Neural cell (in vitro differentiated cells): ENCODE results near the gene STK17B.

ENCODE experiments used
- EP300 ChIP-seq: fragments of 450-650 bp; conservative IDR thresholded peaks from 2 replicates; pipeline ENCODE4 v1.6.1; 2014; ENCODE audit warnings: antibody characterized with exemption, mild to moderate bottlenecking, moderate library complexity; ENCODE audit not compliant: poor library complexity, severe bottlenecking
- EZH2 ChIP-seq: fragments of 200-600, 300-800 bp; shearing (Covaris generic), sonication (generic); IDR thresholded peaks from 2 replicates; pipeline ENCODE4 v1.6.1; 2014; ENCODE audit warnings: antibody characterized with exemption, low read length, borderline replicate concordance, mild to moderate bottlenecking; ENCODE audit not compliant: insufficient read depth, poor library complexity, severe bottlenecking

DNA sequence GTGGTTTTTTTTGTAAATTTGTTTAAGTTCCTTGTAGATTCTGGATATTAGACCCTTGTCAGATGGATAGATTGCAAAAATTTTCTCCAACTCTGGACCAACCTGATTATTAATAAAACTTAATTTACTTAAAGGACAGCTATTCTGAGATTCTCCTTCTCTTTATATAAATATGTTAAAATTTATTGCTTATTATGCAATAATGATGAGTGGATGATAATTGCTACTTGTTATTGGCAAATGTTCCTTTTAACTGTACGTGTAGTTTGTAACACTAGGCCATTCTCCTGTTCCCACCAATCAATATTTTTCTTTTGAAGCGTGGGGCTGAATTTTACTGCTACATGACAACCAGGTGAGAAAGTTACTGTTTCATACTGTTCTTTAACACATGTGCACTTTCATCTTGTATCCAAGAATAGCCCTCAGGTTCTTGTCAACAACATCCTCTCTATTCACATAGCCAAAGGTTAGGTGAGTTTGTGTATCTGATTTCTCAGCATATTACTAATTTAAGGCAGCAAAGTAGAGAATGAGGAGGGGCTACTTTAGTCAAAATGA, 16.6 kb upstream of the STK17B start:
- TF ChIP-seq EP300: no peak
- TF ChIP-seq EZH2: no peak
